ENCODE data around the gene FLNB.

Gene FLNB

GRCh38 chr3:58167431-58168351 is 159.5 kb downstream of the FLNB start:
- Histone ChIP-seq H3K4me3 (no peak overlapping the region), H3K27ac (peak overlapping the region in 2 of 21 experiments; percentile 6 to 41)

GRCh38 chr3:58168498-58168897 is 160.3 kb downstream of the FLNB start:
- Histone ChIP-seq H3K4me3 (no peak overlapping the region), H3K27ac (peak overlapping the region in 1 of 21 experiments; percentile 41)

DNA sequence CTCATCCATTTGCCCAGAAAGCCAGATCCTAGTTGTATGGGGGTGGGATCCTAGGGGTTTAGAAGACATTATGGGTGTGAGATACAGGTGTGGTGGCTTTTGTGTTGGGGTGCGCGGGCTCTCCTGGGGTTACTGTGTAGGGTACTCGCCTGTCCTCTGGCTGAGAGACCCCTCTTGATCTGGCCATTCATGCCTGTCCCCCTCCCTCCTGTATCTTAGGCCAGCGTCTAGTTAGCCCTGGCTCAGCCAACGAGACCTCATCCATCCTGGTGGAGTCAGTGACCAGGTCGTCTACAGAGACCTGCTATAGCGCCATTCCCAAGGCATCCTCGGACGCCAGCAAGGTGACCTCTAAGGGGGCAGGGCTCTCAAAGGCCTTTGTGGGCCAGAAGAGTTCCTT is 161.1 kb downstream of the FLNB start:
- Histone ChIP-seq H3K4me3 (no peak overlapping the region), H3K27ac (no peak overlapping the region)

DNA sequence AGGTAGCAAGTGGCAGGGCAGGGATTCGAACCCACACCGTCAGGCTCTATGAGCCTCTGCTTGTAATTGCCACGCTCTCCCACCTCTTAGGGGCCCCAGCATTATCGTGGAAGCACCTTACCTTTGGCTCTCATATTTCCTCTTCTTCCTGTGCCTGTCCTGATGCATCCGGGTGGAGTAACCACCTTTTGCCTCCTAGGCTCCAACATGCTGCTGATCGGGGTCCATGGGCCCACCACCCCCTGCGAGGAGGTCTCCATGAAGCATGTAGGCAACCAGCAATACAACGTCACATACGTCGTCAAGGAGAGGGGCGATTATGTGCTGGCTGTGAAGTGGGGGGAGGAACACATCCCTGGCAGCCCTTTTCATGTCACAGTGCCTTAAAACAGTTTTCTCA is 162.2 kb downstream of the FLNB start:
- H3K4me3 ChIP-seq, result no peak overlapping the region
- no peak overlapping the region for H3K27ac ChIP-seq

DNA sequence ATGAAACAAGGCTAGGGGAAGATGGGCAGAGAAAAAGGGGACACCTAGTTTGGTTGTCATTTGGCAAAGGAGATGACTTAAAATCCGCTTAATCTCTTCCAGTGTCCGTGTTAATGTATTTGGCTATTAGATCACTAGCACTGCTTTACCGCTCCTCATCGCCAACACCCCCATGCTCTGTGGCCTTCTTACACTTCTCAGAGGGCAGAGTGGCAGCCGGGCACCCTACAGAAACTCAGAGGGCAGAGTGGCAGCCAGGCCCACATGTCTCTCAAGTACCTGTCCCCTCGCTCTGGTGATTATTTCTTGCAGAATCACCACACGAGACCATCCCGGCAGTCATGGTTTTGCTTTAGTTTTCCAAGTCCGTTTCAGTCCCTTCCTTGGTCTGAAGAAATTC is 162.9 kb downstream of the FLNB start:
- no peak overlapping the region for H3K27ac ChIP-seq

GRCh38 chr3:58173029-58173668 is 164.9 kb downstream of the FLNB start:
- H3K4me3 ChIP-seq, result no peak overlapping the region
- H3K27ac ChIP-seq, result peak overlapping the region in 2 of 21 experiments; percentile 14 to 19

More for the DNA sequence above, 162.9 kb downstream of the FLNB start:
- no peak overlapping the region for H3K4me3 ChIP-seq

DNA sequence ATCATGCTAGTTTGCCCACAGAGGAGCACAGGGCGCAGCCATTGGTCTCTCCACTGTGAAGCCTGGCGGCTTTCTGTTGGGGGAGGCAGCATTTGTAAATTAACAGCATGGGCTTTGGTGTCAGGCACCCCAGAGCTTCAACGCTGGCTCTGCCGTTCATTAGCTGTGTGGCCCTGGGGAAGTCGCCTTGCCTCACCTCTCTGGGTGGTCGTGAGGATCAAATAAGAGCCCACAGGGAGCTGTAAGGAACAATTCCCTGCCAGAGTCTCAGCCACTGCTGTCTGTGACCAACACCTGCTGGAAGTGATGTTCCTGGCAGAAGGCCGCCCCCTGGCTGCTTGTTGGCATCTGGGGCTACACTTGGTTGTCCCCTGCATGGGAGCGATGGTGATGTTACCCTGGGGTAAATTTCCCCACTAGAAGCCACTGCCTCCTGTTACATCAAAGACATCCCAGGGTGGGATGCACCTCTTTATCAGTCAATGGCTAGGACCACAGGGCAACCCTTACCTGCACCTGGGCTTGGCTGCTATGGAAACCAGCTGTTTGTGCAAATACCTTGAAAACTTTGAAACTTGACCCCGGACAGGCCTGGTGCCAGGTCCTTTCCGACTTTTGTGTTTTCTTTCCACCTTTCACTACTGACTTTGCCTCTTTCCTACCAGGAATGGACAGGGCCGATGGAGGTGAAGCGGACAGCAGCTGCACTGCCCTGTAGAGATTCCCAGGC is 165.6 kb downstream of the FLNB start:
- H3K4me3 ChIP-seq, result no peak overlapping the region
- H3K27ac ChIP-seq, result peak overlapping the region in 2 of 21 experiments; percentile 14 to 19

DNA sequence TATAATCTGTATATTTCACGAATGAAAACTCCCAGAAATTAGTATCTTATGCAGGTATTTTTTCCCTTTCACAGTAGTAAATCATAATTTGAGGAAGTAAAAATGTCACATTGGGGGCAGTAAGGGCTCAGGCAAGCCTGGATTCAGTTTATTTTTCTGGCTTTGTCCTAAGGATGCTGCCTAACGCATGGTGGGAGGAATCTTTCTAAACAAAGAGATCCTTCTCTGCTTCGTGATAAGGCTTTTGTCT is 166.9 kb downstream of the FLNB start:
- H3K4me3 ChIP-seq, result no peak overlapping the region
- H3K27ac ChIP-seq, result peak overlapping the region in 5 of 21 experiments; percentile 12 to 61 (median 35)

DNA sequence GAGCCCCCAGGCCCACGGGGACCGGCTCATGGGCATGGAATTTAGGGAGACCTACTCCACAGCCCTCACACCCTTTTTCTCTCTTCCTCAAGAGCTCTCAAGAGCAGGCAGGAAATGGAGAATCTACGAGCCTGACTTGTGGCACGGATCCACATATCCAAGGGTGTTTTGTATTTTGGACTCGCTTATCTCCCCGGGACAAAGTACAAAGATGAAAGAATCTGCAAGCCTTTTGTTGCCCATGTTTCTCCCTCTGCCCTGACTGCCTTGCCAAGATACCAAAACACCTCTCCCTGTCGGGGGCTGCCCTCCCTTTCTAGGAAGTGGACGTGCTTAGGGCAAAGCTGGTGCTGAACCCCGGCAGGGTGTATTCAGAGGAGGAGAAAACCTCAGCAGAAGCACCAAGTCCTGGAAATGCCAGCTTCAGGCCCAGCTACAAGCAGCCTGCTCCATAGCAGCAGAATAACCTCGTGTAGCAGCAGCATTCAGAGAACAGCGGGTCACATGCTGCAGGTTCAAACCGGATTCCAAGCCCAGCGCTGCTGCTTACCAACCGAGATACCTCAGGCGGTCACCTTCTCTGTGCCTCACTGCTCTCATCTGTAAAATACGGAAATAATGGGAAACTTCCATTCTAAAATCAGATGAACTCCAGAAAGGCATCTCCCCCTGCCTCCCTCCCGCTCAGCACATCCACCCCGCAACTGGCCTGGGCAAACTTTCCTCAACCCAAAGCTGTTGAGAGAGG is 167.4 kb downstream of the FLNB start:
- Histone ChIP-seq H3K4me3 (no peak overlapping the region), H3K27ac (peak overlapping the region in 4 of 21 experiments; percentile 12 to 61 (median 46))

DNA sequence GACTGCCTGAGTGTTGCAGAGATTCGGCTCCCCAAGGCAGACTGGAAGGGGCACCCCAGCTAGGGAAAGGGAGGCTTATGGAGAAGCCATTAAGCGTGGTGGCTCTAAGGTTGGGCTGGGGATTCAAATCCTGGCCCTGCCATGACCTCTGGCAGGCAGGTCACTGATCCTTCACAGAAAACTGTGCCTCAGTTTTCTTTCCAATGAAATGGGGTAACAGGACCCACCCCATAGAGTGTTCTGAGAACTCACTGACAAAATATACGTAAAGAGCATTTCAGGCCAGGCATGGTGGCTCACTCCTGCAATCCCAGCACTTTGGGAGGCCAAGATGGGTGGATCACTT is 167.9 kb downstream of the FLNB start:
- Histone ChIP-seq H3K27ac (peak overlapping the region in 1 of 21 experiments; percentile 12), H3K4me3 (no peak overlapping the region)

GRCh38 chr3:58176827-58177489 is 168.7 kb downstream of the FLNB start:
- Histone ChIP-seq H3K4me3 (no peak overlapping the region), H3K27ac (no peak overlapping the region)

DNA sequence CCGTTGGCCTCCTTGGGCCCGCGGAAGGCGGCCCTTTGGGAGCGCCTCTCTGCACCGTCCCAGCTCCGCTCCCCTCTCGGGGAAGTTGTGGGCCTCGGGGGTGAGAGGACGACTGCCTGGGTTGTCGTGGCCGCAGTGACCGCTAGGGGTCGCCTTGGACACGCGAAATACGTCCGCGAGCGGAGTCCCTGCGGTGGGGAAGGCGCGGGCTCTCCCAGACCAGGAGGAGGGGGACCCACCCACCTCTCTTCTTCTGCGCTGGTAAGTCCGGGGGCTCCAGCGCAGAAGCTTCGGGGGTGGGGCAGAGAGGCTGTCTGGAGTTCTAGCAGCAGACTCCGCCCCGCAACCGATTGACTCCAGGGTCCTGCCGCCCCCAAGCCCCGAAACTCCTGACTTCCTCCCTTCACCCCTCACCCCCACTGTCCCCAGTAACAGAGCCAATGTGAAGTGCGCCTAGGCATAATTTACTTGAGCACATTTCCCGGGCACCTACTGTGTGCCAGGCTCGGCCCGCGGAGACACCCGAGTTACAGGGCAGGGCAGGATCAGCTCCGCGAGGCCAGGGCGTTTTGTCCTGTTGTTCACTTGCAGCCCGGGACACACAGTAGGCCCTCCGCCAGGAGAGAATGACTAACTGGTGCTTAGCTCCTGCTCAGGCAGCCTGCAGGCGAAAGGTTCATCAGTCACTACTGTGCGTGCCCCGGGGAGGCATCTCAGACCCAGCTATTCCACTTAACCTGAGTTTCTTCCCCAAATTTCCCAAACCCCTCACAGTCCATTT is 169.7 kb downstream of the FLNB start:
- Histone ChIP-seq H3K27ac (peak overlapping the region in 4 of 21 experiments; percentile 14 to 58 (median 36)), H3K4me3 (peak overlapping the region; percentile 15 to 38 (median 26))

DNA sequence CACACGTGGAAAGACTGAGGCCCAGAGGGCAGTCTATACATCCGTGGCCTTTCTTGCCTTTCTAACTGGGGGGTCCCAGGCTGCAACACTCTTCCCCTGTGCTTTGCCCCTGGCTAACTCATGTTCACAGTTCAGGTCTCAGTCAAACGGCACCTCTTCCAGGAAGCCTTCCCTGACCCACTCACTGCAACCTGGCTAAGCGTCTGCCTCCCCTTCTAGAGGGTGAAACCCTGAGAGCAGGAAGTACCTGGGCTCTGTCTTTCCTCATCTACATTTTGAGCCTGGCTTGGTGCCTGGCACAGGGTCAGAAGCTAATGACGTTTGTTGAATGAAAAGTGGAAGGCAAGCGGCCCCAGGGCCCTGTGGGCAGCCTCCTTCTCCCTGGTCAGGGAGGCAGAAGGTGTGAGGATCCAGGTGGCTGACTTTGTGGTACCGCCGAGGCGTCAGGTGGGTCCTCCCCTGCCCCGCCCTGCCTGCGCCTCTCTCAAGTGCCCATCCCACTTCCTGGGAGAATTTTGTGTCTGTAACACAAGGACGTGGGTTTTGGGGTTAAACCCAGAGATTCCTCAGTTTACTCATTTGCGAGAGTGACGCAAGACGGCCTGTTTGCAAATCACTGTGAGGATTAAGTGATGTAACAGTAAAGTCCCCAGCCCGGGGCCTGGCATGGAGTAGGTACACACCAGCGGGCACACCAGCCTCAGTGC is 170.5 kb downstream of the FLNB start:
- Histone ChIP-seq H3K27ac (no peak overlapping the region), H3K4me3 (no peak overlapping the region)

- no peak overlapping the region for H3K4me3 ChIP-seq
Measured at GRCh38 chr3:58179235-58180098, 171.2 kb downstream of the FLNB start.

GRCh38 chr3:58180099-58180880 is 172.1 kb downstream of the FLNB start:
- H3K4me3 ChIP-seq, result no peak overlapping the region
- H3K27ac ChIP-seq, result no peak overlapping the region

More at GRCh38 chr3:58179235-58180098, 171.2 kb downstream of the FLNB start:
- no peak overlapping the region for H3K27ac ChIP-seq

DNA sequence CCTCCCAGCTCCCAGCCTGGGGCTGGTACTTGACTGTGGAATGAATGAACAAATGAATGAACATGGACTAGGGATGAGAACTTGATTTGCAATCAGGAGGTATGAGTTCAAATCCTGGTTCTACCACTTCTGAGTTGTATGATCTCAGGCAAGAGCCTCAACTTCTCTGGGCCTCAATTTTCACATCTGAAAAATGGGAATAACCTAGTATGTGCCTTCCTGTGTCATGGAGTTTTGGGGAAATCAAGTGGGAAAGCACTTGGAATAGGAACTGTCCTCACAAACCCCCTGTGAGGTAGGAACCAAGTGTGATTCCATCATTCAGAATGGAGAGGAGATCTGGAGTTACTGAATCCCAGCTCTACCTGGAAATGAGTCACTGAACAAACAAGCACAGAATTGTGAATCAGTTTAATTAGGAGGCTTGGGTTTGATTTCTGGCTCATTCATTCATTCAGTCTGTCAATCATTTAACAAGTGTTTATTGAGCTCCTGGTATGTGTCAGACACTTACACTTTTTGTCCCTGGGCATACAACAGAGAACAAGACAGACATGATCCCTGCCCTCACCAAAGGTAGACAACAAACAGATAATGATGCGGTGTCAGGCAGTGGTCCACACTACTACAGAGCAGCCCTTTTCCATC is 172.8 kb downstream of the FLNB start:
- Histone ChIP-seq H3K4me3 (no peak overlapping the region), H3K27ac (no peak overlapping the region)

All from skin epidermis (tissue), 12 donors.